Activated T-cell treated with anti-CD3 and anti-CD28 coated beads, Interleukin-2, amount 50 U/mL, for 1 hour (primary cell): ENCODE data around the gene TJP2.

ENCODE experiments used
- DNase-seq: peaks from one replicate; pipeline ENCODE4 v3.0.0-alpha.2; 2020

The TJP2 gene

GRCh38 chr9:69193685-69194032 is 19.6 kb downstream of the TJP2 start:
- DNase-seq = no peak

GRCh38 chr9:69194702-69195418 is 20.8 kb downstream of the TJP2 start:
- no peak for DNase-seq

GRCh38 chr9:69195668-69196067 is 21.6 kb downstream of the TJP2 start:
- DNase-seq = no peak

- DNase-seq = no peak
These were observed 23.6 kb downstream of the TJP2 start for GRCh38 chr9:69197687-69198086.

- no peak for DNase-seq
These were observed 24.6 kb downstream of the TJP2 start for GRCh38 chr9:69198521-69199220.

- no peak for DNase-seq
These were observed 25.8 kb downstream of the TJP2 start for GRCh38 chr9:69199769-69200470.

GRCh38 chr9:69202556-69202955 is 28.5 kb downstream of the TJP2 start:
- no peak for DNase-seq

- DNase-seq = no peak
These were observed 30.2 kb downstream of the TJP2 start for GRCh38 chr9:69204326-69204725.

GRCh38 chr9:69204849-69205248 is 30.8 kb downstream of the TJP2 start:
- DNase-seq = no peak

GRCh38 chr9:69206047-69206446 is 32.0 kb downstream of the TJP2 start:
- DNase-seq = no peak

GRCh38 chr9:69207503-69207902 is 33.4 kb downstream of the TJP2 start:
- DNase-seq = no peak

- no peak for DNase-seq
These were observed 37.5 kb downstream of the TJP2 start for GRCh38 chr9:69211424-69212036.

- DNase-seq = no peak
These were observed 39.6 kb downstream of the TJP2 start for GRCh38 chr9:69213647-69214046.

GRCh38 chr9:69214939-69215338 is 40.9 kb downstream of the TJP2 start:
- DNase-seq = no peak

- DNase-seq = no peak
These were observed 41.9 kb downstream of the TJP2 start for GRCh38 chr9:69215774-69216485.

GRCh38 chr9:69218166-69218565 is 44.1 kb downstream of the TJP2 start:
- DNase-seq = no peak

GRCh38 chr9:69221036-69221435 is 47.0 kb downstream of the TJP2 start:
- no peak for DNase-seq

GRCh38 chr9:69222970-69223369 is 48.9 kb downstream of the TJP2 start:
- DNase-seq = no peak

- DNase-seq = no peak
These were observed 49.5 kb downstream of the TJP2 start for GRCh38 chr9:69223605-69224004.

- no peak for DNase-seq
These were observed 55.3 kb downstream of the TJP2 start for GRCh38 chr9:69229367-69229766.

GRCh38 chr9:69232135-69232534 is 58.1 kb downstream of the TJP2 start:
- no peak for DNase-seq

- DNase-seq = no peak
These were observed 60.6 kb downstream of the TJP2 start for GRCh38 chr9:69234683-69235082.

GRCh38 chr9:69236188-69236587 is 62.1 kb downstream of the TJP2 start:
- no peak for DNase-seq
